Activated CD4-positive, alpha-beta T cell treated with anti-CD3 and anti-CD28 coated beads for 24 hours (primary cell): ENCODE data around the gene FAM120B.

Experiments
- DNase-seq, 2 donors: peaks; one replicate each; pipeline ENCODE4 v3.0.0-alpha.2; 2020; ENCODE audit warnings: low read depth in 2 of 2

FAM120B gene

DNA sequence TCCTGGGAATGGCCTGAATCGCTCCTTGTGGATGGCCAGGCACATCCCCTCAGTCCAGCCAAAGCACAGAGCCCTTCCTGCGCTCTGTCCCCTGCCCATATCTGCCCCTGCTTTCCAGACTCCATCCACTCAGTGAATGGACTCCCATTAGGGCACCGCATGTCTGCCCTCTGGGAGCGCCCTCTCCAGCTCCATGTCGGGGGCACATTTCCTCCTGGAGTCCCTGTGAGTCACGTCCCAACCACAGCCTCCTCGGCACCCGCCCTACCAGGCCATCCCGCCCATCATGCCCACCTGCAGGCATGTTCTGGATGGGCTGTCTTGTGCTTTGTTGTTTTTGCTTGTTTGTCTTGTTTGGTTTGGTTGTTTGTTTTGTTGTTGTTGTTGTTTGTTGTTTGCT lies 149.8 kb downstream of the FAM120B start:
- DNase-seq, result no peak
